HG03565 (cell line): ENCODE data around the gene DBF4B.

ENCODE experiments used
- ATAC-seq: cut with Tn5 transposase; IDR thresholded peaks from one replicate; pipeline ENCODE4 v1.9.1; 2021; ENCODE audit warnings: mild to moderate bottlenecking, moderate library complexity; ENCODE audit not compliant: unreplicated experiment

DBF4B gene

DNA sequence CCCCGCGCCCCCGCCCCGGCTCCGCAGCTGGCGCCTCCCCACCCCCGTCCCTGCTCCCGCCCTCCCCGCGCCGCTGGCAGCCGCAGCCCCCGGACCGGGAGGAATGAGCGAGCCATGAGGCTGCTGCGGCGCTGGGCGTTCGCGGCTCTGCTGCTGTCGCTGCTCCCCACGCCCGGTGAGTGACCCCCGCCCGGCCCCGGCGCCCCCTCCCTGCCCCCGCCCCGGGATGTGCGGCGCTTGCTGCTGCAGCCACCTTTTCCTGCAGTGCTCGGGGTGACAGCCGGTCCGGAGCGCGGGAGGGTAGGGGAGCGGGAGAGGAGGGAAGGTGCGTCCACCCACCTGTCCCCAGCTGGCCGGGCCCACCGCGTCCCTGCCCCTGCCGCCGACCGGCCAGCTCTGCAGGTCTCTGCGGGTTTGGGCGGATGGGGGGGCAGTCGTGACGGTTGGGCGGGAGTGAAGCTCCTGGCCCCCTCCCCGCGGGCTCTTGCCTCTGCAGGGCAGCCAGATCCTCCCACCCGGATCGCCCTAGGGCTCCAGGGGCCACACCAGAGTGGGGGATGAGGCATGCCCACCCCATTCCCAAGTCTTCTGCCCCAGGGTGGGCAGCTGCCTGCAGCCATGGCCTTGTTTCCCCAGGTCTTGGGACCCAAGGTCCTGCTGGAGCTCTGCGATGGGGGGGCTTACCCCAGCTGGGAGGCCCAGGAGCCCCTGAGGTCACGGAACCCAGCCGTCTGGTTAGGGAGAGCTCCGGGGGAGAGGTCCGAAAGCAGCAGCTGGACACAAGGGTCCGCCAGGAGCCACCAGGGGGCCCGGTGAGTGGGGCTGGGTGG, 50.8 kb downstream of the DBF4B start:
- ATAC-seq, result no peak

DNA sequence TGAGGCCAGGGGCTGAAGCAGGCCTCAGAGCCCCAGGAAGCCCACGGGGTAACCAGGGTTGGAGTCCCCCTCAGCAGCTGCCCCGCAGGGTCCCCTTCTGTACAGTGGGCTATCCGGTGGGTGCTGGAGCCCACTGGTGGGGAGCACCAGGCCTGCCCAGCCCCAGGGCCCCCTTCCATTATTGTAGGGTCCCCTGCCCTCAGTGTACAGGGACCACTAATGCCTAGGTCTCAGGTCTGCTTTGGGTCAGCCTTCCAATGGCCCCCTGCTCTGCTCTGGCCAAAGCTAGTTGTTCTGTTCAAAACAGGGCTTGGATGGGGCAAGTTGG, 51.4 kb downstream of the DBF4B start:
- no peak for ATAC-seq

DNA sequence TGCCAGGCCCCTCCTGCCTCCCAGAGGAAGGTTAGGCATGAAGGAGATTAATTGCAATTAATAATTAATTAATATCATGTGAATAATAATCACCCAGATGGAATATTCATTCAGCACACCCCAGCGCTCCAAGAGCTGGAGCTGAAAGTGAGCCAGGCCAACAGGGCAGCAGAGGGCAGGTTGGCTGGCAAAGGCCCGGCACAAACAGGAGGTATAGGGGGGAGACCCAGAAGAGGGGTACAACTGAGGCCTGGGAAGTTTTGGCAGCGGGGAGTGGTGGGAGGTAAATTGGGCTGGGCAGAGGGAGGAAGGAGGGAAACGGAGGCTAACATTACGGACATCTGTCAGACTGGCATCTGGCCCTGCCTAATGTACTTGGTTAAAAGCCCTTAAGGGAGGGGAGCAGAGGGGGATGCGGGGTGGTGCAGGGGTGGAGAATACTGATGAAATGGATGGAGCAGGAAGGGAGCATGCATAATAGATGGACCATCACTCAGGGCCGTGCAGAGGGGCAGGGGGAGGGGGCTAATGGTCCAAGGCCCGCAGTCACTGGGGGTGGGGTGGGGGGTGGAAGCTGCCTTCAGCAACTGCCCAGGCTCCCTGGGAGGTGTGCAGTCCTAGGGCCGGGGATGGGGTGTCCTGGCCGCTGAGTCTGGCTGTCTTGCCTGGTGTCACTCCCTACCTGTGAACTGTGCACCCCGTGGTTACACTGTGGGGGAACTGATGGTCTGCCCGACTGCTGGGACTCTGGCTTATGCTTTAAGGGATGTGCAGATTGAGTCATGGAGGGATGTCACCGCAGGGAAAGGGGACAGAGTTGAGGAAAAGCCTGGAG, 52.2 kb downstream of the DBF4B start:
- no peak for ATAC-seq

DNA sequence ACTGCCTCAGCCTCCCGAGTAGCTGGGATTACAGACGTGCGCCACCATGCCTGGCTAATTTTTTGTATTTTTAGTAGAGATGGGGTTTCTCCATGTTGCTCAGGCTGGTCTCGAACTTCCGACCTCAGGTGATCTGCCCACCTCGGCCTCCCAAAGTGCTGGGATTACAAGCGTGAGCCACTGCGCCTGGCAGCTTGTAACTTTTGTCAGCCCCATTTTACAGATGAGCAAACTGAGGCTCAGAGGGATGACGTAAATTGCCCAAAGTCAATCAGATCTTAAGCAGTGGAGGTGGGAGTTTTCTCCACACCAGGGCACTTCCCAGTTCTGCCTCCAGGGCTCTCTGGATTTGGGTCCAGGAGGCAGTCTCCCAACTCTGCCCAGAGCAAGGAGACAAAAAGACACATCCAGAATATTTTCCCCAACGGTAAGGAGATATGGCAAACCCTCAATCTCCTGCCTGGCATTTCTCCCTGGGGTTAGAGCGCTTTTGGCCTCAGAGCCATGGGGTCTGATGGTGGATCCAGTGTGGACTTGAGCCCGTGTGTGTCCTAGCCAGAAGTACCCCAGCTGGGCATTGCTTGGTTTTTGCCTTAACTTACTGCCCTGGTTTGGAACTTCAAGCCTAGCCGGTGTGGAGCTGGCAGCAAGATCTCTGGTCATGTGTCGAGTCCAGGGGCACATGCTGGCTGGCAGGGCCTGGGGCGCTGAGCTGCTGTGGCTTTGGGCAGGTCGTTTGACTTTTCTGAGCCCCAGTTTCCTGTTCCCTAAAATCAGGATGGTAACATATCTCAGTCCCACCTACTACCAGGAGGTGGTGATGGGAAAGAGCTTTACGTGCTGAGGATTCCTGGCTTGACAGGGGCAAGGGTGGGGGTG, 53.7 kb downstream of the DBF4B start:
- no peak for ATAC-seq

DNA sequence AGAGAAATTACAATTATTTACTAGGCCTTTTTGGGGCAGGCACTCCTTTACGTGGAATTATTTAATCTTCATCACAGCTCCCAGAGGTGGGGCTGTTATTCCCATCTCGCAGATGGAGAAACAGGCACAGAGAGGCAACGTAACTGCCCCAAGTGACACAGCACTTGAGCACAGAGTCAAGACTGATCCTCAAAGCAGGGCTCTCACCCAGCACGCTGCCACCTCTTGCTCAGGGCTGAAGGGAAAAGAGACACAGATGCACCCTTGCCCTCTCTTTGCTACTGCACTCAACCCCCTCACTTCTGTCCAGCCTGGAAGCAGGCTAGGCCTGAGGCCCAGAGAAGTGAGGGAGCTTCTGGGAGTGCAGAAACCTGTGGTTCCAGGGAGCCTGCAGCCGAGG, 54.7 kb downstream of the DBF4B start:
- ATAC-seq, result no peak

DNA sequence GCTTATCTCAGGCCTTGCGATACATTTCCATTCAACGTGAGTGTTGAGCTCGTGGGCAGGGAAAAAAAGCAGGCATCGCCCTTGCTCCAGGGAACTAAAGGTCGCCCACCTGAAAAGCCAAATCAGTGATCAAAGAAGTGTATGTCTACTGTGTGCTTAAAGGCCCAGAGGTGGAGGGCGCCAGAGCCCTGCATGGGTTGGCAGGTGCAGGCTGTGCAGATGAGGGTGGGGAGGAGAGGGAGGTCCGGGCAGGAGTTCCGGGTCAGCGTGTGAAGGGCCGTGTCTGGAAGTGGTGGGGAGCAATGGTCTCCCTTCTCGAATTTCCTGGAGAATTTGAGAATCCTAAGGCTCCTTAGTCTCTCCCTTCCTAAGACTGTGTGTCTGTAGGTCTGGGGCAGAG, 57.5 kb downstream of the DBF4B start:
- ATAC-seq, result no peak

DNA sequence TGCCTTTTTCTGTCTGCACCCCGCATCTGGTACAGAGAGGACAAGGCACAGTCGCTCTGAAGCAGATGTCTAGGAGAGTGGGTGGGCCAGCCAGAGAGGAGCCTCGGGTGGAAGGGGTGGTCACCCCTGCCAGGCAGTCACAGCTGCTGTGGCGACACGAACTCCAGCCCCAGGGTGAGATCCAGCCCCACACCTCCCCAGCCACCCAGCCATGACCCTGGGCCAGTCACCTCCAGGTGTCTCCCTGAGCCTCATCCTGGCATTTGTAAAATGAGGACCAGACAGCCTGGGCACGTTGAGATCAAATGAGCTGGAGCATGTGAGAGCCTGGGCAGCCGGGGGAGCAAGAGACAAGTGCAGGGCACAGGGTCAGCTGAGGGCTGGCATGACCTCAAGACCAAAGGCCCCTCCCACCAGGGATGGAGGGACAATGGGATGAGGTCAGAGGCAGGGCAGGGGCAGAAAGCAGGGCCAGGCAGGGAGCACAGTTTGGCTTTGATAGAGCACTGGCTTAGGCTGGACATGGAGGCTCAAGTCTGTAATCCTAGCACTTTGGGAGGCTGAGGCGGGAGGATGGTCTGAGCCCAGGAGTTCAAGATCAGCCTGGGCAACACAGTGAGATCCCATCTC, 58.1 kb downstream of the DBF4B start:
- ATAC-seq, result no peak

DNA sequence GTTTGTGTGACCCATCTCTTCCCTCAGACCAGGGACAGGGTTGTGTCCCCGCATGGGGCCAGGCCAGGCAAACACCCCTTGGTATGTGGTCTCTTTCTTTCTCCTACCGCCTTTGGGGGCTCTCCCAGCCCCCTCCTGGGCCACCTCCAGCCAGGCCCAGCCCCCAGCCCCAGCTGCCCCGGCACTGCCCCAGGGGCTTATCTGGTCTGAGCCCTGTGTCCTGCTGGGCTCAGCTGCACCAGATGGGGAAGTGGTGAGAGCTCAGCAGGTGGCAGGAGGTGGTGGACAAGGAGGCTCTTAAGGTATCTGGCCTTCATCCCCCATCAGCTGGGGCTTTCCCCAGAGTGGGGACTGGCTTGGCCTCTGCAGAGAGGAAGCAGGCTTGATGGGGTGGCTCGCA, 59.0 kb downstream of the DBF4B start:
- no peak for ATAC-seq

DNA sequence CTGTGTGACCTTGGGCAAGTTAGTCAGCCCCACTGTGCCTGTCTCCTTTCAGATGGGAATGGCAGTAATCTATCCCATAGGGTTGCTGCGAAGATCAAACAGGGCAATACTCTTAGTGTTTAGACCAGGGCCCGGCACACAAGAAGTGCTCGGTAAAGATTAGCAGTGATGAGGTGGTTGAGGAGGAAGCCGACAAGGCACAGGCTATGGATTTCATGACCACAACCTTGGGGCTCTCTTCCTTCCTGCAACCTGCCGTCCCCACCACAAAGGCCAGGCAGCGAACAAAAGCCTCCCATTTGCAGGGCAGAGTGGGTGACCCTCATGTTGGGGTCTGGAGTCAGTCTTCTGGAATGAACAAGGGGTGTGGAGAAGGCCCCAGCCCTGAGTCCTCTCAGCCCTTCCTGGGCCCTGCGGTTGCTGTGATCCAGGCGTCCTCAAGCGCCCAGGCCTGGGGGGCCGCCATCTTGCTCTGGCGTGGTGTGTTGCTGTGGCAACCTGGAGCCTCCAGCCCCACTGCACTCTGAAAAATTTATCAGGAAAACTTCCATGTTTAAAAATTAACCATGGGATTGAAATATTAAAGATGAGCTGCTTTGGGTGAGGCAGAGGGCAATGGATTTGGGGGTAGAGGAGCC, 60.2 kb downstream of the DBF4B start:
- ATAC-seq, result no peak

DNA sequence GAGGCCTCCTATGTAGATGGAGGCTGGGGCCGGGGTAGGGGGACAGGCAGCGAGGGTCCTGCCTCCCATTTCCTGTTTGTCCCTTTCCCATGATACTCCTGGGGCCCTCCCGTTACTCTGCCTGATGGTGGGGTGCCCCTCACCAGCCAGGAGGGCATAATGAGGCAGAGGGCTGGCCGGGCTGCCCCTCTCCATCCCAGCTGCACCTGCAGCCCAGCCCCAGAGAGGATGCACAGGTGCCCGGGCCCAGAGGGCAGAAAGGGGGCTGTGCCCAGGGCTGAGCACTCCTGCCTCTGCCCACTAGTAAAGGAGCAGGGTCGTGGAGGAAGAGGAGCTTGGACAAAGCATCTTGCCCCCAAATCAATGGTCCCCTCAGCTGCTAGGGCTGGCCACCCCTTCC, 60.8 kb downstream of the DBF4B start:
- ATAC-seq, result no peak

DNA sequence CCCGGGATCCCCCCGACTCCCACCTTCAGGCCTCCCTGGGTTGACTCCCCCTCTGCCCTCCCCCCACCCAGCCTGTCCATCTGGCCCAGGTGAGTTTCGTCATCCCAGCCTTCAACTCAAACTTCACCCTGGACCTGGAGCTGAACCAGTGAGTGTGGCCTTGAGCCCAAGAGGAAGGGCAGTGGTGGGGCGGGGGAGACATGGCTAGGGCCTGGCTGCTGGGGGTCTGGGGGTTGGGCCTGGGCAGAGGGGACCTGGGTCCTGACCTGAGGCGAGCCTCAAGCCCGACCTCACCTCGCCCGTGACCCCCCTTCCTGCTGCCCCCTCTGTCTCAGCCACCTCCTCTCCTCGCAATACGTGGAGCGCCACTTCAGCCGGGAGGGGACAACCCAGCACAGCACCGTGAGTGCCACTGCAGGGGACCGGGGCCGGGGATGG, 61.2 kb downstream of the DBF4B start:
- no peak for ATAC-seq

DNA sequence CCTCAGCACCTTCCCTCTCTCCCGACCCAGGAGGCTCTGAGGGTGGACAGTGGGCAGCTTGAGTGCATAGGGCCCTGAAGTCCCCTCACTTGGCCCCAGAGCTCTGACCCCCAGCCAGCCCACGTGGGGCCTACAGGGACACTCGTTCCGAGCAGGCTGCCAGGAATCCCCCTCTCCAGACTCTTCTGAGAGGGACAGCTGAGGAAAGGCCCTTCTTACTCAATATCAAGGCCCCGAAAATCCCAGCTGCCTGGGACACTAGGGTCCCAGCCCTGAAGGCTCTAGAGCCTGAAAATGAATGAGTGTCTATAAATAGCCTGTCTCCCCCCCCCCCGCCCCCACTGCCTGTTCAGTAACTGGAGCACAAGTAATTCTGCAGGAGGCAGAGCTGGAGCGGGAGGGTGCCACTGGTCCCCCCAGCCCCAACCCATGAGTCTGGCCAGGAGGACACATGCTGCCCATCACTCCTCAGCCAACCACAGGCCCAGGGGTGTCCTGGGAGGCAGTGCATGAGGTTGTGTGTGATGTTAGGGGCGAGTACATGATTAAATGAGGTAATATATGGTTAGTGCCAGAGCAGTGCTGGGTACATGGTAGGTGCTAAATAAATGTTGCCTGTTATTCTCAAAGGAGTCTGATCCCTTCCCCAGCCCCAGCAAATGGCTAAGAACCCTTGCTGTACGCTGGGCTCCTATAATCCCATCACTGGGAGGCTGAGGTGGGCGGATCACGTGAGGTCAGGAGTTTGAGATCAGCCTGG, 61.9 kb downstream of the DBF4B start:
- no peak for ATAC-seq

DNA sequence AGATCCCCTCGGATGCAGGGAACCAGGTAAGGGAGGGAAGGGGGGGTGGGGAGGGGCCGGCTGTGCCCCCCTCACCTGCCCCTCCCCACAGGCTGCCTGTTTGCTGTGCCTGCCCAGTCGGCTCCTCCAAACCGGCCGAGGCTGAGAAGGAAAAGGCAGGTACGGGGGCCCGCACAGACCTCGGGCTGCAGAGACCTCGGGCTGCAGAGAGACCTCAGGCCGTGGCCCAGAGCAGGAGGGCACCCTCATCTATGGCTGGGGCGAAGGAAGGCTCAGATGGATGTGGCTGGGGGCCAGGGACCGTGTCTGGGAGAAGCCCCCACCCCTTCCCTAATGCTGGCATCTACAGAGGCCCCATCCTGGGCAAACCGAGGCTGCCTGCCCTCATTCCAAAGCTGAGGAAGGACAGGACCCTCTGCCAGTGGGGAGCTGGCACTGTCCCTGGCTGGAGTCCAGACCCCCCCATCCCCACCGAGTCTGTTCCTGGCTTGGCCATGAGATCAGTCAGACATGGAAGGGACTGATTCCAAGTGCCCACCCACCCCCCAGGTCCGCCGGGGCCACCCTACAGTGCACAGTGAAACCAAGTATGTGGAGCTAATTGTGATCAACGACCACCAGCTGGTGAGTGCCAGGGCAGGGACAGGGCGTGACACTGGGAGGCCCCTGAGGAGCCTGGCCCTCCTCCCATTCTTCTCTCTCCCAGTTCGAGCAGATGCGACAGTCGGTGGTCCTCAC, 64.0 kb downstream of the DBF4B start:
- no peak for ATAC-seq

DNA sequence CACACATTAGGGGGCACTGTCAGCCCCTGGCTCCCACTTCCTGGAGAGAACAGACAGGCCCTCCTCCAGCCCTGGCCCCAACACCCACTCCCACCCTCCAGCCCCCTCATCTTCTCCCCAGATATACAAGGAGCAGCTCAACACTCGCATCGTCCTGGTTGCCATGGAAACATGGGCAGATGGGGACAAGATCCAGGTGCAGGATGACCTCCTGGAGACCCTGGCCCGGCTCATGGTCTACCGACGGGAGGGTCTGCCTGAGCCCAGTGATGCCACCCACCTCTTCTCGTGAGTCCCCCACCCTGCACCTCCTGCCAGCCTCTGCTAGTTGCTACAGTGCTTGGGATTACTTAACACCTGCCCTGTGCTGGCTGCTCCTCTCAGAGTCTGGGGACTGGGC, 64.7 kb downstream of the DBF4B start:
- ATAC-seq, result no peak

DNA sequence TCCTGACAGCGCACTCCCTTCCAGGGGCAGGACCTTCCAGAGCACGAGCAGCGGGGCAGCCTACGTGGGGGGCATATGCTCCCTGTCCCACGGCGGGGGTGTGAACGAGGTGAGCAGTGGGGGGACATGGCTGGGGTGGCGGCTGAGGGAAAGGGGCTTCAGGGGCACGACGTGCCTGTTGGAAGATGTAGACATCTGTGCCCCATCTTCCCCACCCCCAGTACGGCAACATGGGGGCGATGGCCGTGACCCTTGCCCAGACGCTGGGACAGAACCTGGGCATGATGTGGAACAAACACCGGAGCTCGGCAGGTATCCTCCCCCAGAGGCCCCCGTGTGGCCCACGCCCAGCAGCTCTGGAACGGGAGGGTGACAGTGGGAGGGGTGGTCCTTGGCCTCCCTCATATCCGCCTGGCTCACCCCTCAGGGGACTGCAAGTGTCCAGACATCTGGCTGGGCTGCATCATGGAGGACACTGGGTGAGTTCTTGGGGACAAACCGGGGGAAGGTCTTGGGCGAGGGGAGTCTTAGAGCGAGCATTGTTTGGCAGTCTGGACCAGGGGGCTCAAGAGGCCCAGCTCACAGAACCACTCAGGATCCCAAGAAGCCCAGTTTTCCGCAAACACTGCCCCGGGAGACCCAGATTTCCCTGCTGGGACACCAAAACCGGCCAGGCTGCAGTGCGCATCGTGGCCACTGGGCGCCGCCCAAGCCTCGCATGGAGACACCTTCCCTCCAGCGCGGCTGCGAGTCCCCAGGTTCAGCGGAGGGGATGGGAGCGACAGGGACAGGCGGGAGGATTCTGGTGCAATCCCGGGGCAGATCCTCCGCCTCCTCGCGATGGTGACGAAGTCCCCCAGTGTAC, 66.0 kb downstream of the DBF4B start:
- no peak for ATAC-seq

DNA sequence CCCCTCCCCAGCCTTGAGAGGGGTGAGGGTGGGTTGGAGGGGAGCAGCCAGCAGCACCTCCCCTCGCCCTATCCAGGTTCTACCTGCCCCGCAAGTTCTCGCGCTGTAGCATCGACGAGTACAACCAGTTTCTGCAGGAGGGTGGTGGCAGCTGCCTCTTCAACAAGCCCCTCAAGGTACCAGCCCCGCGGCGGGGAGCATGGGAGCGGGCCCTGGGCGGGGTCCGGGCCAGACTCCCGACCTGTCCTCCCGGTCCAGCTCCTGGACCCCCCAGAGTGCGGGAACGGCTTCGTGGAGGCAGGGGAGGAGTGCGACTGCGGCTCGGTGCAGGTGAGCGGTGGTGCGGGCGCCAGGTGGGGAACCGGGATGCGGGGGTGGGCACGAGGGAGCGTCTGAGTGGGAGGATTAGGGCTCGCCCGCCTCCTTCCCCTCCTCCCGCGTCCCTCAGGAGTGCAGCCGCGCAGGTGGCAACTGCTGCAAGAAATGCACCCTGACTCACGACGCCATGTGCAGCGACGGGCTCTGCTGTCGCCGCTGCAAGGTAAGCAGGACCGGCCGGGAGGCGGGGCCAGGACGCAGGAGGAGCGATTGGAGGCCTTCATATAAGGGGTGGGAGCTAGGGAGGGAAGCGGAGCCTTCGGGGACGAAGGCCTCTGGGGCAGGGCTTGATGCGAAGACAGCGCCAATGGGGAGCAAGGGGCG, 66.8 kb downstream of the DBF4B start:
- ATAC-seq, result peak; percentile 67

DNA sequence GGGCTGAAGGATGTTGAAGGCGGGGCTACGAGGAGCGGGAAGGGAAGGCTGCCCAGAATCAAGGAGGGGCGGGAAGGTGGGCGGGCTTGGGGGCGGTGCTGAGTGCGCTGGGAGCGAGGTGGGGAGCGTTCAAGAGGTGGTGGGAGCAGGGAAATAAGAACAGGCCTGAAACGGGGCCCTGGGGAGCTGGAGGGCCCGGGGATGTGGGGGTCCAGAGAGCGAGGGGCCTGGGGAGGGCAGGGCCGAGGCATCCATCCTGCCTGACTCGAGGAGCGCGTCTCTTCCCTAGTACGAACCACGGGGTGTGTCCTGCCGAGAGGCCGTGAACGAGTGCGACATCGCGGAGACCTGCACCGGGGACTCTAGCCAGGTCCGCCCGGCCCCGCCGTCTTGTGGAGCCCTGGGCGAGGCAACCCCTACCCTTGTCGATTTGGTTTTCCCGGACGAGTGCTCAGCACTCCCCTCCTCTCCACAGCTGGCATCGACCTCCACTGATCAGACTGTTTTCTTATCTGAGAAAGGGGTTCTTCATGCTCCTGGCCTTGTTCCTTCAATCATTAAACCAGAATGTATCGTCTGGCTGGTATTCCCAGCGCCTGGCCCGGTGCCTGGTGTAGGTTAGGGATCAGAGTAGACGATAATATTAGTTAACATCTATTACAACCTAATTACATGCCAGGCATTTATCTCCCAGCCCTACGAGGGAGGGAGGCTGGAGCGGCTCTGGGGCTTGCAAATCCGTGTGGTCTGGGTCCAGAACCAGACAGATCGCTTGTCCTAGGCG, 67.6 kb downstream of the DBF4B start:
- peak; percentile 5 for ATAC-seq
